CD4-positive, alpha-beta T cell treated with Interleukin-4 for 4 hours (primary cell): ENCODE data around the gene MAN1A2.

Source experiments
- DNase-seq: peaks from one replicate; pipeline ENCODE4 v3.0.0-alpha.2; 2020

MAN1A2 gene

DNA sequence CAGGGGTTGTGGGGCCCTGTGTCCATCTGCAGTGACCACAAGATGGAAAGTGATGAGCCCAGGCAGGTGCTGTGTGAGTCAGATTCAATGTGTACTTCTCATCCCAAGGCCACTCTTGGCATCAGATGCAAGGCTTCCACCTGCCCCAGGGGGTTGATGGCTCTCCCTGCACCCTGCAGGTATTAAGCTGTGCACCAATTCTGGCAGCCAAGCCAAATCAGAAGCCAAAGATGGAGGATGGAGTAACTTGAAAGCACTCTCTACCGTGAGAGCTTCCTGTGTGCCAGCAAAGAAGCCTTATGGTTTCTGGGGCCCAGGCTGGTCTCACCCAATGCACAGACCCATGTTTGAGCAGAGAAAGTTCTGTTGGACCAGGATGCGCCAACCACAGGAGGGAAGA is 194.3 kb downstream of the MAN1A2 start:
- DNase-seq: no peak

GRCh38 chr1:117562581-117563491 is 195.6 kb downstream of the MAN1A2 start:
- no peak for DNase-seq

- no peak for DNase-seq
Measured at GRCh38 chr1:117563492-117563875, 196.2 kb downstream of the MAN1A2 start.

GRCh38 chr1:117564227-117565075 is 197.2 kb downstream of the MAN1A2 start:
- no peak for DNase-seq

- DNase-seq: no peak
Measured at GRCh38 chr1:117565076-117565556, 197.9 kb downstream of the MAN1A2 start.

GRCh38 chr1:117565745-117566455 is 198.7 kb downstream of the MAN1A2 start:
- DNase-seq: no peak

DNA sequence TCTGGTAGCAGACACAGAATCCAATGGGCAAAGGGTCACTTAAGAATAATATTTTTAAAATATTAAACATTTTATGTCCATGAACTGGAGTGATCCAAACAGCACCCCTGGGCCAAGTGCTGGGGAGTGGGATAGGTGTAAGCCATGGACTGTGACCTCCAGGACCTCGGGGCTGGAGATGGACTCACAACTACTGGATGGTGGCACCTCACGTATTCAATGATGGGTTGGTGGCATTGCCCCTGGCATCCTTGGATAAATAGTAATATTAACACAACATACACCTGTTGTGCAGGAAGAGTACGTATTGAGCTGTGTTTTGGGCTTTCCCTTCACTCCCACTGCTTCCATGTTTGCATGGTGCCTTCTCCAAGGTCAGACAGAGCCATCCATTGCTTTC is 199.3 kb downstream of the MAN1A2 start:
- no peak for DNase-seq

- no peak for DNase-seq
Measured at GRCh38 chr1:117567435-117567834, 200.2 kb downstream of the MAN1A2 start.

DNA sequence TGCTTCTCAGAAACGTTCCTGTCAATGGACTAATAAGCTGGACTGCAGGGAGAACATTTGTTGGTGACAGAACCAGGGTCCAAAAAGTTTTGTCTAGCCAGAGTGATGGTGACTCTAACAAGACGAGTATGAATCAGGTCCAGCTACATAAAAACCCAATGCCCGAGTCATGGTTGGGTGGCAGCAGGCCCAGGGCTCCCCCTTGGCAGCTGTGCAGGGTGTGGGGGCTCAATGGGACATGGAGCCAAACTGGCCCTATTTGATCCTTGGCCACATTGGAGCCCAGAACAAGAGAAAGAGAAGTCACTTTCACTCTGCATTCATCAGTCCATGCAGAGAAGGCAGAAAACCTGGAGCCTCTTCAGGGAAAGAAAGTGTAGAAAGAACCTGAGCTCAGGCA is 200.7 kb downstream of the MAN1A2 start:
- DNase-seq: no peak

- DNase-seq: no peak
Measured at GRCh38 chr1:117568999-117569398, 201.8 kb downstream of the MAN1A2 start.

- DNase-seq: no peak
Measured at GRCh38 chr1:117569856-117570255, 202.6 kb downstream of the MAN1A2 start.

- DNase-seq: no peak
Measured at GRCh38 chr1:117570988-117571409, 203.8 kb downstream of the MAN1A2 start.

GRCh38 chr1:117571496-117571895 is 204.2 kb downstream of the MAN1A2 start:
- DNase-seq: no peak

DNA sequence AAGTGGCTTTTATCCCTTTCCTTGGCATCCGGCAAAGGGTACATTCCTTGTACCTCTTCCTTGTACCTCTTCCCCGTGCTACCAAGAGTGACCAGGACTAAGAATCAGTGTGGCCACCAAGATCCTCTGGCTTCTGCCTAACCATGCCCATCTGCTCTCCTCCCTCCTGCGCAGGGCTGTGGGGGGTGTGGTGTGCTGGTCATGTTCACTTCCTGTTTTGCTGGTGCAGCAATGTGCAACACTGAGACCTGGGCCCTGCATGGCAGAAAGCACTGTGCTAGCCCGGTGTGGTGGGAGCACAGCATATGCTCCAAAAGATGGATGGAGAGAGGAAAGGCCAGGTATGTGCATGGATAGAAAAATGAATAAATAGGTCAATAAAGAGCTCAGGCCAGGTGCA is 205.3 kb downstream of the MAN1A2 start:
- DNase-seq: peak; percentile 18

GRCh38 chr1:117573386-117574023 is 206.3 kb downstream of the MAN1A2 start:
- no peak for DNase-seq

DNA sequence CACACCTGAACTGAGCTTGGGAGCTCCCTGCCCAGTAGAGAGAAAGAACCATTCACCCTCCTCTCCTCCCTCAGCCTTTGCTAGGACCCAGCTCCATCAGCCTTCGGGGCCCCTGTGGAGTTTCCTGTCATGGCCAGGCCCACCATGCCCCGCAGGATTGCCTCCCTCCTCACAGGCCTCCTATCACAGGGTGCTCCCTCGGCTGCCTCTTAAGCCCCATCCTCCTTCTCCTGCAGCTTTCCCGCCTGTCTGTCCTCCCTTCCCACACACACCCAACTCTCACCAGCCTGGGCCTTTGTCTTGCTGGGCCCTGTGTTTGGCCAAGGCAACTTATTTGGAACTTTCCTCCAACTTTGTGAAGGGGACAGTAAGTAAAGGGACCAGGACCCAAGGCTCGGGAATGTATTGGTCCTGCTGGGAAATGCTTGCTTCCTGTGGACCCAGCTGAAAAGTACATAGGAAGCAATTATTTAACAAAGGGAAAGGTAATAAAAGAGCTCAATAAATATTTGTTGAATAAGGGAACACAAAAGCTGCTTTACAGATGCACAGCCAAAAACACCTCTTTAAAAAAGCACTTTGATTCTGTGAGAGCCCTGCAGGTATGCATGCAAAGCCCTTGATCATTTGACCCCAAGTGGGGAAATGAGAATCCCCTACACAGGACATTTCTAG is 207.0 kb downstream of the MAN1A2 start:
- no peak for DNase-seq

DNA sequence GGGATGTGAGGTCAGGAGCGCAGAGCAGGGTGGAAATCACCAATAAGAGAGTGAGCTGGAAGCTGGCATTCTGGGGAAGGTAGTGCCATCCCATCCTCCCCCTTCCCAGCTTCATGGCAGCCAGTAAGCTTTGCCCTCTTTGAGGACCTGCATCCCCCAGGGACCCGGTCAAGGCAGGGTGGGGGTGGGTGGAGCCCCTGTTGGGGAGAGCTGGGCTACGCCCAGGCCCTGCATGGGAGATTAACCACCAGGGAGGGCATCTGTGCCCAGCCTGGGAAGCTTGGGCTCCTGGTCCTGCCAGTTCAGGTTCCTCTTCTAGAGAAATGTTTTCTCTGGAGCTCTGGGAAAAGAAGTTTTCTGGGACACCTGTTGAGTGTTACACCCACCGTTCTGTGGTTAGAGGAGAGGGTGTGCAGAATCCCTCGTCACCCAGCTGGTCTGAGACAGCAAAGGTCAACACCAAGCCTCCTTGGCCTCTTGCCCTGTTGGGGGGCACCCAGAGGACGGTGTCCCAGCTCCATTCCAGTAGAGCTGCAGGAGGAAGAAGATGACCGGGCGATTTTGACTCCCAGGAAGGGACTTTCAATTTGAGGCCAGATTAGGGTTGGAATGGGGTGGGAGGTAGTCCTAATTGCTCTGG is 208.5 kb downstream of the MAN1A2 start:
- DNase-seq: no peak

- no peak for DNase-seq
Measured at GRCh38 chr1:117576236-117576635, 209.0 kb downstream of the MAN1A2 start.

DNA sequence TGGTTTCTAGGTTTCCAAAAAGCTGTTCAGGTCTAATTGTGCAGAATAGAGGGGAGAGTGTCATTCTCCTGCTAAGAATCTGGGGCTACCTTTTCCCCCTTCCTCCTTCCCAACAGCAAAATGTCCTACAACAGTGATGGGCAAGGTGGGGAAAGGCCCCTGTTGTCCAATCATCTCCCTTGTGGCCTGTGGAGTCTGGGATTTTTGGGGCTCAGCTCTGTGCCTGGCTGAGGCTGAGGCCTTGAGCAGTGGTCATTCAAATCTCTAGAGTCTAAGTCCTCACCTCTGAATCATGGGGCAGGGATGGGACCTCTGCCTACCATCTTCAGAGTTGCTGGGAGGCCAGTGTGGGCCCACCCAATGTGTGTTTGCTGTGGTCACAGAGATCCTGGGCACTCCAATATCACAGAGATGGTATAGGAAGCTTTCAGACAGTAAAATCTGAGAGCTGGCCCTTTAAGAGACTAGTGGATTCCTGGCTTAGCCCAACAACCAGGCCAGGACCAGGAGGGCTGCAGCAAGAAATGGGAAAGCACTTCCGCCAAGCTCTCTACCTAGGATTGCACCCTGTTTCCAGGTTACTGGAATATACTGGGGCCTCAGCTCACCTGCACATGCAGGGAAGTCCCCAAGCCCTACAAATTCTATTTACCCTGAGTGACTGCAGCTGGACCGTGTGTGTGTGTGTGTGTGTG is 210.1 kb downstream of the MAN1A2 start:
- DNase-seq: no peak

GRCh38 chr1:117578466-117578865 is 211.2 kb downstream of the MAN1A2 start:
- no peak for DNase-seq
